IMR-90 (cell line): Measurements from ENCODE around the gene KBTBD12. TPM values are rescaled to one million over a fixed set of nuclear protein-coding genes. Genes with fewer than 3 reads are reported as not detected.

Experiments
- ATAC-seq: fragments of 200-7000 bp; cut with Tn5 transposase; 2 replicates; pipeline ENCODE4 v1.9.1; 2020; ENCODE audit warnings: low read depth, mild to moderate bottlenecking, moderate library complexity
- BruUV-seq: library from RNA; stranded (reverse); fragments of 400-500 nt; replicated peaks from 2 replicates; lab custom pipeline; 2021; lab: Mats Ljungman, UMichigan
- CTCF ChIA-PET: fragments of 300-600 bp; formaldehyde crosslinking; extraction: SDS; loops from one replicate; lab custom pipeline; 2021; ENCODE audit warnings: antibody characterized with exemption; lab: Yijun Ruan, JAX
- POLR2A ChIA-PET: fragments of 300-600 bp; sonication (Branson Sonifier 250); formaldehyde crosslinking; loops from one replicate; lab custom pipeline; 2022; ENCODE audit warnings: antibody characterized with exemption; ENCODE audit not compliant: unreplicated experiment; lab: Charles Lee
- DNase-seq: peaks from one replicate; pipeline ENCODE4 v3.0.0; 2013
- H2AFZ ChIP-seq: replicated peaks from 2 replicates; pipeline ENCODE3; 2013; ENCODE audit warnings: low read length, mild to moderate bottlenecking; ENCODE audit not compliant: poor library complexity
- H2AK5ac ChIP-seq: 2 replicates; pipeline ENCODE4 v1.6.1; 2013; ENCODE audit warnings: low read depth, low read length, inconsistent platforms
- H2AK9ac ChIP-seq: replicated peaks from 2 replicates; pipeline ENCODE3; 2013; ENCODE audit warnings: mild to moderate bottlenecking, low read depth, low read length, moderate library complexity; ENCODE audit not compliant: poor library complexity
- H2BK120ac ChIP-seq: 2 replicates; pipeline ENCODE4 v1.6.1; 2013; ENCODE audit warnings: low read depth, low read length, inconsistent platforms
- H2BK15ac ChIP-seq: 3 replicates; pipeline ENCODE4 v1.6.1; 2013; ENCODE audit warnings: low read depth, low read length, inconsistent platforms
- H2BK20ac ChIP-seq: 2 replicates; pipeline ENCODE4 v1.6.1; 2013; ENCODE audit warnings: low read depth, mild to moderate bottlenecking, inconsistent platforms, low read length, moderate library complexity
- H2BK5ac ChIP-seq: 2 replicates; pipeline ENCODE4 v1.6.1; 2013; ENCODE audit warnings: mild to moderate bottlenecking, low read depth, low read length, inconsistent platforms; ENCODE audit not compliant: poor library complexity, severe bottlenecking
- H3K14ac ChIP-seq: replicated peaks from 2 replicates; pipeline ENCODE4 v1.6.1; 2013; ENCODE audit warnings: low read depth, low read length, inconsistent platforms
- H3K18ac ChIP-seq: 2 replicates; pipeline ENCODE4 v1.6.1; 2013; ENCODE audit warnings: low read depth, low read length, control low read depth
- H3K23ac ChIP-seq: 2 replicates; pipeline ENCODE4 v1.6.1; 2013; ENCODE audit warnings: low read depth, low read length, inconsistent platforms
- H3K27ac ChIP-seq: 2 replicates; pipeline ENCODE4 v1.5.1; 2013; ENCODE audit warnings: mild to moderate bottlenecking, control low read depth, low read length; ENCODE audit not compliant: insufficient read depth
- H3K27me3 ChIP-seq: 2 replicates; pipeline ENCODE4 v1.6.1; 2013; ENCODE audit warnings: low read length; ENCODE audit not compliant: control insufficient read depth, insufficient read depth
- H3K36me3 ChIP-seq: 2 replicates; pipeline ENCODE4 v1.6.1; 2013; ENCODE audit warnings: low read length, mixed read lengths; ENCODE audit not compliant: control insufficient read depth, insufficient read depth
- H3K4ac ChIP-seq: 2 replicates; pipeline ENCODE4 v1.6.1; 2013; ENCODE audit warnings: low read depth, low read length, inconsistent platforms
- H3K4me1 ChIP-seq: 2 replicates; pipeline ENCODE4 v1.6.1; 2013; ENCODE audit warnings: low read length, mixed read lengths; ENCODE audit not compliant: control insufficient read depth, insufficient read depth
- H3K4me2 ChIP-seq: 2 replicates; pipeline ENCODE4 v1.6.1; 2013; ENCODE audit warnings: low read depth, mild to moderate bottlenecking, control low read depth, low read length, moderate library complexity
- H3K4me3 ChIP-seq: 2 replicates; pipeline ENCODE4 v1.5.1; 2013; ENCODE audit warnings: low read depth, mild to moderate bottlenecking, control low read depth, low read length, moderate library complexity; ENCODE audit not compliant: insufficient read depth
- H3K56ac ChIP-seq: 2 replicates; pipeline ENCODE4 v1.6.1; 2013; ENCODE audit warnings: low read length, inconsistent platforms; ENCODE audit not compliant: insufficient read depth; ENCODE audit errors: extremely low read depth
- H3K79me1 ChIP-seq, 2 experiments: 2 replicates each; pipeline ENCODE4 v1.6.1; 2013; ENCODE audit warnings: low read length in 2 of 2, inconsistent platforms in 1 of 2, low read depth in 1 of 2
- H3K9ac ChIP-seq: 2 replicates; pipeline ENCODE4 v1.6.1; 2013; ENCODE audit warnings: low read depth, low read length, control low read depth
- H3K9me1 ChIP-seq: 2 replicates; pipeline ENCODE4 v1.6.1; 2013; ENCODE audit warnings: low read length, inconsistent platforms; ENCODE audit not compliant: insufficient read depth
- H3K9me3 ChIP-seq: 2 replicates; pipeline ENCODE4 v1.6.1; 2013; ENCODE audit warnings: low read length; ENCODE audit not compliant: control insufficient read depth, insufficient read depth
- H4K20me1 ChIP-seq: 2 replicates; pipeline ENCODE4 v1.6.1; 2013; ENCODE audit warnings: low read length, inconsistent platforms; ENCODE audit not compliant: insufficient read depth
- H4K5ac ChIP-seq: 2 replicates; pipeline ENCODE4 v1.6.1; 2013; ENCODE audit warnings: mild to moderate bottlenecking, low read depth, low read length, control low read depth
- H4K8ac ChIP-seq, 2 experiments: 2 replicates each; pipeline ENCODE4 v1.6.1; 2013; ENCODE audit warnings: low read depth in 2 of 2, low read length in 2 of 2, control low read depth in 1 of 2, inconsistent platforms in 1 of 2
- H4K91ac ChIP-seq: 2 replicates; pipeline ENCODE4 v1.6.1; 2013; ENCODE audit warnings: low read depth, low read length, inconsistent platforms; ENCODE audit not compliant: insufficient read depth
- BHLHE40 ChIP-seq: fragments of 150-350 bp; IDR thresholded peaks from 2 replicates; pipeline ENCODE4 v1.6.1; 2016; ENCODE audit warnings: mild to moderate bottlenecking, low read depth, low read length
- CEBPB ChIP-seq: IDR thresholded peaks from 2 replicates; pipeline ENCODE4 v1.6.1; 2012; ENCODE audit warnings: low read depth, low read length, improper control_type of control experiment
- CHD1 ChIP-seq: IDR thresholded peaks from 2 replicates; pipeline ENCODE4 v1.6.1; 2012; ENCODE audit warnings: low read depth, low read length, improper control_type of control experiment
- CTCF ChIP-seq: conservative IDR thresholded peaks from 2 replicates; pipeline ENCODE4 v1.5.1; 2012; ENCODE audit warnings: mild to moderate bottlenecking, low read depth, low read length, improper control_type of control experiment
- ELK1 ChIP-seq: fragments of 150-350 bp; IDR thresholded peaks from 2 replicates; pipeline ENCODE4 v1.6.1; 2016; ENCODE audit warnings: low read depth, mild to moderate bottlenecking, low read length, moderate library complexity, borderline replicate concordance
- FOS ChIP-seq: fragments of 150-350 bp; IDR thresholded peaks from 2 replicates; pipeline ENCODE4 v1.6.1; 2016; ENCODE audit warnings: low read depth, low read length
- MAFK ChIP-seq: IDR thresholded peaks from 2 replicates; pipeline ENCODE4 v1.6.1; 2012; ENCODE audit warnings: low read depth, low read length, improper control_type of control experiment
- MAZ ChIP-seq: IDR thresholded peaks from 2 replicates; pipeline ENCODE4 v1.6.1; 2012; ENCODE audit warnings: low read depth, mild to moderate bottlenecking, low read length, improper control_type of control experiment, moderate library complexity, borderline replicate concordance
- MXI1 ChIP-seq: IDR thresholded peaks from 2 replicates; pipeline ENCODE4 v1.6.1; 2012; ENCODE audit warnings: low read depth, mild to moderate bottlenecking, low read length, moderate library complexity, borderline replicate concordance
- NFE2L2 ChIP-seq: fragments of 150-350 bp; IDR thresholded peaks from 2 replicates; pipeline ENCODE4 v1.6.1; 2016; ENCODE audit warnings: low read depth, mild to moderate bottlenecking, low read length
- POLR2A ChIP-seq: IDR thresholded peaks from 2 replicates; pipeline ENCODE4 v1.6.1; 2012; ENCODE audit warnings: mild to moderate bottlenecking, low read depth, low read length
- RAD21 ChIP-seq: IDR thresholded peaks from 2 replicates; pipeline ENCODE4 v1.6.1; 2012; ENCODE audit warnings: low read length, improper control_type of control experiment
- RCOR1 ChIP-seq: IDR thresholded peaks from 2 replicates; pipeline ENCODE4 v1.6.1; 2012; ENCODE audit warnings: mild to moderate bottlenecking, low read length, improper control_type of control experiment; ENCODE audit not compliant: insufficient replicate concordance
- RFX5 ChIP-seq: IDR thresholded peaks from 2 replicates; pipeline ENCODE4 v1.8.0; 2012; ENCODE audit warnings: low read depth, mild to moderate bottlenecking, low read length, moderate library complexity
- SMC3 ChIP-seq: fragments of 150-350 bp; IDR thresholded peaks from 2 replicates; pipeline ENCODE4 v1.6.1; 2016; ENCODE audit warnings: low read depth, mild to moderate bottlenecking, antibody characterized with exemption, low read length, moderate library complexity
- USF2 ChIP-seq: fragments of 150-350 bp; IDR thresholded peaks from 2 replicates; pipeline ENCODE4 v1.6.1; 2017; ENCODE audit warnings: mild to moderate bottlenecking, antibody characterized with exemption, low read length, low read depth
- WGBS, 2 experiments: methylation state at CpG; one replicate each; pipeline versions ENCODE4 v1.1.5 to v1.1.7; 2013; ENCODE audit warnings: missing lambda C conversion rate in 2 of 2; ENCODE audit not compliant: insufficient read length in 1 of 2; ENCODE audit errors: extremely low coverage in 2 of 2; 5-methylcytosine and 5-hydroxymethylcytosine counted together
- dilution Hi-C: fragments of 300-500 bp; cut with HindIII; formaldehyde crosslinking; loops from one replicate; pipeline ENCODE4 v1.14.3; 2018; ENCODE audit warnings: low sequenced_read_pairs; ENCODE audit not compliant: unreplicated experiment
- in situ Hi-C: fragments of 300-500 bp; cut with MboI; formaldehyde crosslinking; loops from 3 replicates; pipeline ENCODE4 v1.14.3; 2019; ENCODE audit warnings: low sequenced_read_pairs, inconsistent platforms, mixed read lengths
- intact Hi-C: fragments of 100-400 bp; cut with micrococcal nuclease; formaldehyde crosslinking; loops from 2 replicates; pipeline ENCODE4 v1.10.0; 2022
- polyA plus RNA-seq, 3 experiments: library from polyadenylated mRNA; depleted of rRNA; stranded (reverse); fragments of >200 nt; gene quantifications; 2 replicates each; pipeline ENCODE4 v1.2.3, GENCODE V29; 2012; ENCODE audit warnings: low replicate concordance in 1 of 3
- total RNA-seq: library from RNA; depleted of rRNA; stranded (reverse); fragments of >200 nt; gene quantifications from 2 replicates; pipeline ENCODE4 v1.2.3, GENCODE V29; 2012

KBTBD12 gene
- total and polyA plus RNA-seq, 2 of the 4 experiments (the other 2 are of a cell fraction): not detected

- in situ Hi-C loops: loop anchor here (10.0 kb wide), 1 partner anchor 308 kb away; no protein-coding TSS in a partner anchor
- ChIA-PET POLR2A (no interaction called here), CTCF (no interaction called here)
- 20% methylated on average over 1 of the region's 5 CpGs; no CpG with 5 or more reads in 1 of the 2 experiments for WGBS, 2 experiments
- H2BK20ac ChIP-seq: no peak overlapping the region
- H3K27ac ChIP-seq: no peak overlapping the region
- H2AK5ac ChIP-seq: no peak overlapping the region
- no peak overlapping the region for H4K91ac ChIP-seq
- no peak overlapping the region for H3K18ac ChIP-seq
- H2AFZ ChIP-seq: no peak overlapping the region
- H3K4me3 ChIP-seq: no peak overlapping the region
- DNase-seq: no peak
- no peak overlapping the region for H2BK5ac ChIP-seq
- ATAC-seq: no peak
- no peaks in the 10 kb centered on the region for H4K20me1 ChIP-seq
- no peak overlapping the region for H4K5ac ChIP-seq
- H3K79me1 ChIP-seq: no peaks in the 10 kb centered on the region
- no peak overlapping the region for H3K4ac ChIP-seq
- H3K9me1 ChIP-seq: no peaks in the 10 kb centered on the region
- H3K9me3 ChIP-seq: no peaks in the 10 kb centered on the region; the same call in 1 of the 2 replicates
- no peak overlapping the region for H3K23ac ChIP-seq
- dilution Hi-C loops: no loop called here
- H2AK9ac ChIP-seq: no peak overlapping the region
- no peak overlapping the region for H3K14ac ChIP-seq
- no peaks in the 10 kb centered on the region for H3K36me3 ChIP-seq
- no peak overlapping the region for H3K4me2 ChIP-seq
- H2BK15ac ChIP-seq: no peak overlapping the region
- intact Hi-C loops: no loop called here
- no peak overlapping the region for H3K9ac ChIP-seq
- H2BK120ac ChIP-seq: no peak overlapping the region
- TF ChIP-seq NFE2L2 (no peak), CHD1 (no peak), FOS (no peak), BHLHE40 (no peak), USF2 (no peak), MAZ (no peak), POLR2A (no peak), CEBPB (no peak), RCOR1 (no peak), CTCF (no peak), MXI1 (no peak), RFX5 (no peak), SMC3 (no peak), MAFK (no peak), ELK1 (no peak), RAD21 (no peak)
- no peak overlapping the region for H4K8ac ChIP-seq
- BruUV-seq: no TSS peak
- H3K27me3 ChIP-seq: peaks cover 46% of the 10 kb centered on the region
- H3K4me1 ChIP-seq: no peaks in the 10 kb centered on the region
- no peak overlapping the region for H3K56ac ChIP-seq
Measured at GRCh38 chr3:127962937-127963336, 47.9 kb downstream of the KBTBD12 start.
